ENCODE data around the gene DNAJA3. TPM values are rescaled to one million over a fixed set of nuclear protein-coding genes. Genes with fewer than 3 reads are reported as not detected.

The DNAJA3 gene
- total and polyA plus RNA-seq, 12 donors = 29.0 to 76.7 (median 71.4) TPM

DNA sequence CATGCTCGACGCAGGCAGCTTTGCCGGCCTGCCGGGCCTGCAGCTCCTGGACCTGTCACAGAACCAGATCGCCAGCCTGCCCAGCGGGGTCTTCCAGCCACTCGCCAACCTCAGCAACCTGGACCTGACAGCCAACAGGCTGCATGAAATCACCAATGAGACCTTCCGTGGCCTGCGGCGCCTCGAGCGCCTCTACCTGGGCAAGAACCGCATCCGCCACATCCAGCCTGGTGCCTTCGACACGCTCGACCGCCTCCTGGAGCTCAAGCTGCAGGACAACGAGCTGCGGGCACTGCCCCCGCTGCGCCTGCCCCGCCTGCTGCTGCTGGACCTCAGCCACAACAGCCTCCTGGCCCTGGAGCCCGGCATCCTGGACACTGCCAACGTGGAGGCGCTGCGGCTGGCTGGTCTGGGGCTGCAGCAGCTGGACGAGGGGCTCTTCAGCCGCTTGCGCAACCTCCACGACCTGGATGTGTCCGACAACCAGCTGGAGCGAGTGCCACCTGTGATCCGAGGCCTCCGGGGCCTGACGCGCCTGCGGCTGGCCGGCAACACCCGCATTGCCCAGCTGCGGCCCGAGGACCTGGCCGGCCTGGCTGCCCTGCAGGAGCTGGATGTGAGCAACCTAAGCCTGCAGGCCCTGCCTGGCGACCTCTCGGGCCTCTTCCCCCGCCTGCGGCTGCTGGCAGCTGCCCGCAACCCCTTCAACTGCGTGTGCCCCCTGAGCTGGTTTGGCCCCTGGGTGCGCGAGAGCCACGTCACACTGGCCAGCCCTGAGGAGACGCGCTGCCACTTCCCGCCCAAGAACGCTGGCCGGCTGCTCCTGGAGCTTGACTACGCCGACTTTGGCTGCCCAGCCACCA is 44.4 kb upstream of the DNAJA3 start:
- TF ChIP-seq, protein P1, sequence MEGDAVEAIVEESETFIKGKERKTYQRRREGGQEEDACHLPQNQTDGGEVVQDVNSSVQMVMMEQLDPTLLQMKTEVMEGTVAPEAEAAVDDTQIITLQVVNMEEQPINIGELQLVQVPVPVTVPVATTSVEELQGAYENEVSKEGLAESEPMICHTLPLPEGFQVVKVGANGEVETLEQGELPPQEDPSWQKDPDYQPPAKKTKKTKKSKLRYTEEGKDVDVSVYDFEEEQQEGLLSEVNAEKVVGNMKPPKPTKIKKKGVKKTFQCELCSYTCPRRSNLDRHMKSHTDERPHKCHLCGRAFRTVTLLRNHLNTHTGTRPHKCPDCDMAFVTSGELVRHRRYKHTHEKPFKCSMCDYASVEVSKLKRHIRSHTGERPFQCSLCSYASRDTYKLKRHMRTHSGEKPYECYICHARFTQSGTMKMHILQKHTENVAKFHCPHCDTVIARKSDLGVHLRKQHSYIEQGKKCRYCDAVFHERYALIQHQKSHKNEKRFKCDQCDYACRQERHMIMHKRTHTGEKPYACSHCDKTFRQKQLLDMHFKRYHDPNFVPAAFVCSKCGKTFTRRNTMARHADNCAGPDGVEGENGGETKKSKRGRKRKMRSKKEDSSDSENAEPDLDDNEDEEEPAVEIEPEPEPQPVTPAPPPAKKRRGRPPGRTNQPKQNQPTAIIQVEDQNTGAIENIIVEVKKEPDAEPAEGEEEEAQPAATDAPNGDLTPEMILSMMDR (IDR thresholded peaks at IDR 0.05) = no peak
- Histone ChIP-seq H3K27me3 (no peaks in the 10 kb centered on the region), H3K4me3 (no peak overlapping the region), H3K36me3 (peaks cover 0 to 73% (median 11%) of the 10 kb centered on the region in 9 donors), H3K9me3 (no peaks in the 10 kb centered on the region), H3K27ac (no peak overlapping the region), H3K4me1 (peaks cover 15 to 70% (median 29%) of the 10 kb centered on the region in 9 donors)
- DNase-seq (peak in 1 of 2 donors; percentile 20), ATAC-seq (no peak)
- intact Hi-C loops (cut with DNase I) = no loop called here
- WGBS, 2 donors = 94 to 95% methylated on average over 59 of the region's 59 CpGs

DNA sequence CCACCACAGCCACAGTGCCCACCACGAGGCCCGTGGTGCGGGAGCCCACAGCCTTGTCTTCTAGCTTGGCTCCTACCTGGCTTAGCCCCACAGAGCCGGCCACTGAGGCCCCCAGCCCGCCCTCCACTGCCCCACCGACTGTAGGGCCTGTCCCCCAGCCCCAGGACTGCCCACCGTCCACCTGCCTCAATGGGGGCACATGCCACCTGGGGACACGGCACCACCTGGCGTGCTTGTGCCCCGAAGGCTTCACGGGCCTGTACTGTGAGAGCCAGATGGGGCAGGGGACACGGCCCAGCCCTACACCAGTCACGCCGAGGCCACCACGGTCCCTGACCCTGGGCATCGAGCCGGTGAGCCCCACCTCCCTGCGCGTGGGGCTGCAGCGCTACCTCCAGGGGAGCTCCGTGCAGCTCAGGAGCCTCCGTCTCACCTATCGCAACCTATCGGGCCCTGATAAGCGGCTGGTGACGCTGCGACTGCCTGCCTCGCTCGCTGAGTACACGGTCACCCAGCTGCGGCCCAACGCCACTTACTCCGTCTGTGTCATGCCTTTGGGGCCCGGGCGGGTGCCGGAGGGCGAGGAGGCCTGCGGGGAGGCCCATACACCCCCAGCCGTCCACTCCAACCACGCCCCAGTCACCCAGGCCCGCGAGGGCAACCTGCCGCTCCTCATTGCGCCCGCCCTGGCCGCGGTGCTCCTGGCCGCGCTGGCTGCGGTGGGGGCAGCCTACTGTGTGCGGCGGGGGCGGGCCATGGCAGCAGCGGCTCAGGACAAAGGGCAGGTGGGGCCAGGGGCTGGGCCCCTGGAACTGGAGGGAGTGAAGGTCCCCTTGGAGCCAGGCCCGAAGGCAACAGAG is 43.5 kb upstream of the DNAJA3 start:
- Histone ChIP-seq H3K36me3 (peaks cover 0 to 82% (median 11%) of the 10 kb centered on the region in 9 donors), H3K9me3 (no peaks in the 10 kb centered on the region), H3K4me1 (peaks cover 12 to 69% (median 26%) of the 10 kb centered on the region in 9 donors), H3K4me3 (no peak overlapping the region), H3K27me3 (no peaks in the 10 kb centered on the region), H3K27ac (peak overlapping the region in 4 of 10 donors; percentile 6 to 40 (median 38))
- intact Hi-C loops (cut with DNase I) = no loop called here
- WGBS, 2 donors = 95% methylated on average over 54 to 55 of the region's 55 CpGs
- DNase-seq (no peak), ATAC-seq (no peak)
- TF ChIP-seq, protein P1 (IDR thresholded peaks at IDR 0.05) = no peak

DNA sequence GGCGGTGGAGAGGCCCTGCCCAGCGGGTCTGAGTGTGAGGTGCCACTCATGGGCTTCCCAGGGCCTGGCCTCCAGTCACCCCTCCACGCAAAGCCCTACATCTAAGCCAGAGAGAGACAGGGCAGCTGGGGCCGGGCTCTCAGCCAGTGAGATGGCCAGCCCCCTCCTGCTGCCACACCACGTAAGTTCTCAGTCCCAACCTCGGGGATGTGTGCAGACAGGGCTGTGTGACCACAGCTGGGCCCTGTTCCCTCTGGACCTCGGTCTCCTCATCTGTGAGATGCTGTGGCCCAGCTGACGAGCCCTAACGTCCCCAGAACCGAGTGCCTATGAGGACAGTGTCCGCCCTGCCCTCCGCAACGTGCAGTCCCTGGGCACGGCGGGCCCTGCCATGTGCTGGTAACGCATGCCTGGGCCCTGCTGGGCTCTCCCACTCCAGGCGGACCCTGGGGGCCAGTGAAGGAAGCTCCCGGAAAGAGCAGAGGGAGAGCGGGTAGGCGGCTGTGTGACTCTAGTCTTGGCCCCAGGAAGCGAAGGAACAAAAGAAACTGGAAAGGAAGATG is 42.8 kb upstream of the DNAJA3 start:
- intact Hi-C loops (cut with DNase I) = no loop called here
- ATAC-seq (no peak), DNase-seq (no peak)
- Histone ChIP-seq H3K27me3 (no peaks in the 10 kb centered on the region), H3K9me3 (no peaks in the 10 kb centered on the region), H3K4me1 (peaks cover 5 to 69% (median 23%) of the 10 kb centered on the region in 9 donors), H3K4me3 (no peak overlapping the region), H3K36me3 (peaks cover 0 to 89% (median 13%) of the 10 kb centered on the region in 9 donors), H3K27ac (peak overlapping the region in 4 of 10 donors; percentile 6 to 62 (median 38))
- 78 to 83% methylated on average over 21 of the region's 21 CpGs for WGBS, 2 donors
- TF ChIP-seq, protein P1 (IDR thresholded peaks at IDR 0.05) = no peak

Data from heart right ventricle (tissue), 16 donors.